HepG2 (cell line): ENCODE data around the gene PMS2. TPM values are rescaled to one million over a fixed set of nuclear protein-coding genes. Genes with fewer than 3 reads are reported as not detected.
A peak's percentile ranks its signal among the peaks of the same experiment; 100 is the strongest.

Experiments
- AHR ChIP-seq: IDR thresholded peaks from 2 replicates; pipeline ENCODE4 v1.6.1; 2018; ENCODE audit warnings: missing genetic modification reagents, missing compliant biosample characterization
- ARID4A ChIP-seq: sonication (generic); formaldehyde crosslinking; IDR thresholded peaks from 2 replicates; pipeline ENCODE4 v1.5.0; 2020; ENCODE audit warnings: mild to moderate bottlenecking, missing genetic modification reagents, borderline replicate concordance
- EEA1 ChIP-seq: sonication (generic); formaldehyde crosslinking; IDR thresholded peaks from 2 replicates; pipeline ENCODE4 v1.5.1; 2020; ENCODE audit warnings: mild to moderate bottlenecking, missing genetic modification reagents, borderline replicate concordance
- ETV5 ChIP-seq: IDR thresholded peaks from 2 replicates; pipeline ENCODE4 v1.6.1; 2018; ENCODE audit warnings: missing biosample characterization, missing genetic modification reagents, inconsistent platforms, borderline replicate concordance
- HOXA3 ChIP-seq: sonication (generic); formaldehyde crosslinking; IDR thresholded peaks from 2 replicates; pipeline ENCODE4 v1.5.0; 2020; ENCODE audit warnings: missing genetic modification reagents
- KMT2A ChIP-seq: sonication (generic); formaldehyde crosslinking; IDR thresholded peaks from 2 replicates; pipeline ENCODE4 v1.4.0; 2020; ENCODE audit warnings: missing genetic modification reagents
- NCOA5 ChIP-seq: sonication (generic); formaldehyde crosslinking; IDR thresholded peaks from 2 replicates; pipeline ENCODE4 v1.4.0; 2020; ENCODE audit warnings: missing genetic modification reagents
- NKX3-1 ChIP-seq: sonication (generic); formaldehyde crosslinking; IDR thresholded peaks from 2 replicates; pipeline ENCODE4 v1.5.0; 2020; ENCODE audit warnings: missing genetic modification reagents
- POLR2AphosphoS5 ChIP-seq: IDR thresholded peaks from 2 replicates; pipeline ENCODE4 v1.6.1; 2012; ENCODE audit warnings: low read depth, low read length
- PRDM10 ChIP-seq: sonication (generic); formaldehyde crosslinking; IDR thresholded peaks from 2 replicates; pipeline ENCODE4 v1.4.0; 2020; ENCODE audit warnings: low read depth, missing genetic modification reagents
- REL ChIP-seq: sonication (generic); formaldehyde crosslinking; conservative IDR thresholded peaks from 2 replicates; pipeline ENCODE4 v1.8.0; 2022; ENCODE audit warnings: mild to moderate bottlenecking, missing genetic modification reagents, moderate library complexity
- RXRA ChIP-seq: sonication (generic); formaldehyde crosslinking; IDR thresholded peaks from 2 replicates; pipeline ENCODE4 v1.5.1; 2020; ENCODE audit warnings: missing genetic modification reagents
- SNAI1 ChIP-seq: sonication (generic); formaldehyde crosslinking; IDR thresholded peaks from 2 replicates; pipeline ENCODE4 v1.5.0; 2020; ENCODE audit warnings: mild to moderate bottlenecking, missing genetic modification reagents, borderline replicate concordance
- U2AF2 ChIP-seq: fragments of 200-400 bp; formaldehyde crosslinking; IDR thresholded peaks from 2 replicates; pipeline ENCODE4 v1.6.1; 2017; ENCODE audit warnings: low read depth, mild to moderate bottlenecking, low read length
- ZIK1 ChIP-seq: sonication (generic); formaldehyde crosslinking; IDR thresholded peaks from 2 replicates; pipeline ENCODE4 v1.5.0; 2020; ENCODE audit warnings: mild to moderate bottlenecking, low read depth, missing genetic modification reagents, borderline replicate concordance
- ZNF10 ChIP-seq: sonication (generic); formaldehyde crosslinking; IDR thresholded peaks from 2 replicates; pipeline ENCODE4 v1.4.0; 2020; ENCODE audit warnings: mild to moderate bottlenecking, low read depth, missing genetic modification reagents, borderline replicate concordance
- ZNF17 ChIP-seq: sonication (generic); formaldehyde crosslinking; IDR thresholded peaks from 2 replicates; pipeline ENCODE4 v1.5.0; 2020; ENCODE audit warnings: mild to moderate bottlenecking, missing genetic modification reagents
- ZNF180 ChIP-seq: sonication (generic); formaldehyde crosslinking; IDR thresholded peaks from 2 replicates; pipeline ENCODE4 v1.4.0; 2020; ENCODE audit warnings: low read depth, missing genetic modification reagents, borderline replicate concordance
- ZNF20 ChIP-seq: sonication (generic); formaldehyde crosslinking; IDR thresholded peaks from 2 replicates; pipeline ENCODE4 v1.4.0; 2020; ENCODE audit warnings: mild to moderate bottlenecking, moderate library complexity, missing genetic modification reagents
- ZNF256 ChIP-seq: sonication (generic); formaldehyde crosslinking; conservative IDR thresholded peaks from 2 replicates; pipeline ENCODE4 v1.4.0; 2020; ENCODE audit warnings: missing genetic modification reagents
- ZNF441 ChIP-seq: sonication (generic); formaldehyde crosslinking; IDR thresholded peaks from 2 replicates; pipeline ENCODE4 v1.7.0; 2021; ENCODE audit warnings: missing genetic modification reagents, borderline replicate concordance
- ZNF547 ChIP-seq: sonication (generic); formaldehyde crosslinking; IDR thresholded peaks from 2 replicates; pipeline ENCODE4 v1.5.1; 2020; ENCODE audit warnings: mild to moderate bottlenecking, missing genetic modification reagents
- polyA plus RNA-seq, 8 experiments: library from polyadenylated mRNA; depleted of rRNA in 3 of 8; stranded (reverse) in 7 of 8; unstranded in 1 of 8; fragments of >200 nt; fragmentation: Illumina TruSeq in 4 of 8; extraction: Trizol in 4 of 8; gene quantifications; 2 replicates each; pipeline versions ENCODE4 v1.2.1 to v1.2.3, GENCODE V29; 2011 to 2016; ENCODE audit warnings: low read depth in 4 of 8, missing spikeins in 1 of 8, mixed read lengths in 1 of 8; ENCODE audit not compliant: insufficient read depth in 1 of 8
- total RNA-seq, 5 experiments: library from RNA; depleted of rRNA; stranded (reverse); fragments of >200 nt; fragmentation: Illumina TruSeq; extraction: Trizol; gene quantifications; 2 replicates each; pipeline ENCODE4 v1.2.3, GENCODE V29; 2016; ENCODE audit warnings: low read depth in 1 of 5

Gene PMS2
- total and polyA plus RNA-seq, 2 of the 13 experiments (the other 11 are each of a cell fraction or from before 2014, with no cell fraction given): 6.3 to 11.4 TPM

- TF ChIP-seq ARID4A (peak; percentile 99), ZNF10 (CRISPR knock-in tag) (peak; percentile 94; the same call in 1 of the 2 replicates), EEA1 (CRISPR knock-in tag) (peak; percentile 99), ZNF441 (CRISPR knock-in tag) (peak; percentile 98), ZNF256 (CRISPR knock-in tag) (peak; percentile 95), RXRA (CRISPR knock-in tag) (peak; percentile 85), PRDM10 (CRISPR knock-in tag) (no peak; the same call in none of the 2 replicates), ZNF180 (CRISPR knock-in tag) (peak; percentile 81; the same call in 1 of the 2 replicates), AHR (peak; percentile 93; the same call in 1 of the 2 replicates), NCOA5 (peak; percentile 68; the same call in 1 of the 2 replicates), U2AF2 (no peak), ZNF547 (CRISPR knock-in tag) (peak; percentile 100), ETV5 (CRISPR knock-in tag) (peak; percentile 85), ZNF17 (CRISPR knock-in tag) (peak; percentile 72; the same call in 1 of the 2 replicates), REL (CRISPR knock-in tag) (peak; percentile 99), SNAI1 (CRISPR knock-in tag) (peak; percentile 99), POLR2AphosphoS5 (peak; percentile 90), NKX3-1 (peak; percentile 99), KMT2A (peak; percentile 95), ZIK1 (CRISPR knock-in tag) (peak; percentile 100), HOXA3 (CRISPR knock-in tag) (peak; percentile 93), ZNF20 (CRISPR knock-in tag) (no peak)
Observed at GRCh38 chr7:6008668-6009611, at the start of gene PMS2, which contains the start of gene AIMP2 (continued).
